Esophagus muscularis mucosa (tissue), 4 donors: ENCODE data around the gene MACROD2. TPM values are rescaled to one million over a fixed set of nuclear protein-coding genes. Genes with fewer than 3 reads are reported as not detected.

Experiments
- DNase-seq: peaks from one replicate; pipeline ENCODE4 v3.0.0-alpha.2; 2017; ENCODE audit errors: extremely low spot score
- H3K27ac ChIP-seq, 4 donors: fragments of 200-600 bp; sonication (generic); replicated peaks in 1 of 4; 1 replicate in 3 of 4; 2 replicates in 1 of 4; pipeline ENCODE4 v1.5.1; 2016 to 2019; ENCODE audit warnings: mild to moderate bottlenecking in 1 of 4
- H3K27me3 ChIP-seq, 4 donors: fragments of 200-600 bp; sonication (generic); one replicate each; pipeline versions ENCODE4 v1.5.1 to v1.6.0; 2016 to 2019
- H3K36me3 ChIP-seq, 4 donors: fragments of 200-600 bp; sonication (generic); one replicate each; pipeline ENCODE4 v1.5.1; 2016 to 2019
- H3K4me1 ChIP-seq, 4 donors: fragments of 200-600 bp; sonication (generic); one replicate each; pipeline ENCODE4 v1.5.1; 2016 to 2019
- H3K4me3 ChIP-seq, 4 donors: fragments of 200-600 bp; sonication (generic); 1 replicate in 2 of 4; 2 replicates in 2 of 4; pipeline ENCODE4 v1.5.1; 2016 to 2019; ENCODE audit warnings: mild to moderate bottlenecking in 4 of 4, moderate library complexity in 1 of 4
- H3K9me3 ChIP-seq, 4 donors: fragments of 200-600 bp; sonication (generic); 1 replicate in 3 of 4; 2 replicates in 1 of 4; pipeline ENCODE4 v1.5.1; 2016 to 2019
- CTCF ChIP-seq, 3 experiments: fragments of 200-600 bp in 2 of 3; fragments of 450-650 bp in 1 of 3; sonication (generic) in 2 of 3; IDR thresholded peaks; one replicate each; pipeline ENCODE4 v1.5.1; 2017 to 2019; ENCODE audit warnings: antibody characterized with exemption in 3 of 3, mild to moderate bottlenecking in 2 of 3, moderate library complexity in 1 of 3
- EP300 ChIP-seq: sonication (generic); formaldehyde crosslinking; IDR thresholded peaks from one replicate; pipeline ENCODE4 v1.6.1; 2017; ENCODE audit warnings: antibody characterized with exemption
- POLR2A ChIP-seq: fragments of 450-650 bp; IDR thresholded peaks from one replicate; pipeline ENCODE4 v1.6.1; 2017; ENCODE audit warnings: antibody characterized with exemption, moderate library complexity, mild to moderate bottlenecking, low read depth
- POLR2AphosphoS5 ChIP-seq, 2 donors: sonication (generic); formaldehyde crosslinking; IDR thresholded peaks; one replicate each; pipeline ENCODE4 v1.6.1; 2017; ENCODE audit warnings: antibody characterized with exemption in 2 of 2
- WGBS: methylation state at CpG from one replicate; pipeline ENCODE4 v1.1.5; 2018; 5-methylcytosine and 5-hydroxymethylcytosine counted together
- intact Hi-C: fragments of 100-400 bp; cut with DNase I; formaldehyde crosslinking; loops from one replicate; pipeline ENCODE4 v1.15.1; 2023
- total RNA-seq, 4 donors: library from RNA; depleted of rRNA; stranded (reverse); fragments of >200 nt; gene quantifications; one replicate each; pipeline versions ENCODE4 v1.1.0 to v1.2.1, GENCODE V29; 2016

MACROD2 gene
- total RNA-seq, 4 donors from 2014 or later: 1.4 to 3.6 (median 2.6) TPM

- intact Hi-C loops: no loop called here
- WGBS: 92% methylated on average over 1 of the region's 1 CpG
Measured at GRCh38 chr20:14619411-14619810, 624.1 kb downstream of the MACROD2 start.

GRCh38 chr20:14622796-14623195, 627.5 kb downstream of the MACROD2 start:
- no peak for TF ChIP-seq CTCF (IDR thresholded peaks at IDR 0.05)
- H3K4me1 ChIP-seq: no peaks in the 10 kb centered on the region
- intact Hi-C loops: no loop called here
- no peaks in the 10 kb centered on the region for H3K36me3 ChIP-seq
- DNase-seq: no peak
- no peak overlapping the region for H3K4me3 ChIP-seq
- no peak overlapping the region for H3K27ac ChIP-seq
- no peaks in the 10 kb centered on the region for H3K27me3 ChIP-seq
- 57% methylated on average over 2 of the region's 2 CpGs for WGBS
- H3K9me3 ChIP-seq: no peaks in the 10 kb centered on the region

More at GRCh38 chr20:14619411-14619810, 624.1 kb downstream of the MACROD2 start:
- Histone ChIP-seq H3K27me3 (no peaks in the 10 kb centered on the region), H3K36me3 (no peaks in the 10 kb centered on the region), H3K4me3 (no peak overlapping the region), H3K27ac (no peak overlapping the region), H3K4me1 (no peaks in the 10 kb centered on the region), H3K9me3 (no peaks in the 10 kb centered on the region)
- TF ChIP-seq POLR2A (no peak), CTCF (IDR thresholded peaks at IDR 0.05) (no peak), POLR2AphosphoS5 (IDR thresholded peaks at IDR 0.05) (no peak), EP300 (no peak)
- DNase-seq: no peak

GRCh38 chr20:14631011-14631410, 635.7 kb downstream of the MACROD2 start:
- no peaks in the 10 kb centered on the region for H3K9me3 ChIP-seq
- intact Hi-C loops: no loop called here
- no peak for DNase-seq
- no peaks in the 10 kb centered on the region for H3K27me3 ChIP-seq
- 92% methylated on average over 4 of the region's 4 CpGs for whole genome bisulfite sequencing
- H3K4me3 ChIP-seq: no peak overlapping the region
- no peaks in the 10 kb centered on the region for H3K4me1 ChIP-seq
- no peak overlapping the region for H3K27ac ChIP-seq
- no peaks in the 10 kb centered on the region for H3K36me3 ChIP-seq
- no peak for TF ChIP-seq CTCF (IDR thresholded peaks at IDR 0.05)
- TF ChIP-seq POLR2A: no peak
- no peak for TF ChIP-seq POLR2AphosphoS5 (IDR thresholded peaks at IDR 0.05)
- no peak for TF ChIP-seq EP300

GRCh38 chr20:14632906-14633305, 637.6 kb downstream of the MACROD2 start:
- WGBS: 86% methylated on average over 6 of the region's 6 CpGs
- Histone ChIP-seq H3K27ac (no peak overlapping the region), H3K9me3 (no peaks in the 10 kb centered on the region), H3K36me3 (no peaks in the 10 kb centered on the region), H3K27me3 (no peaks in the 10 kb centered on the region), H3K4me3 (no peak overlapping the region), H3K4me1 (no peaks in the 10 kb centered on the region)
- TF ChIP-seq POLR2A: no peak
- no peak for TF ChIP-seq EP300
- no peak for TF ChIP-seq CTCF (IDR thresholded peaks at IDR 0.05)
- no peak for TF ChIP-seq POLR2AphosphoS5 (IDR thresholded peaks at IDR 0.05)
- intact Hi-C loops: no loop called here
- DNase-seq: no peak

GRCh38 chr20:14633507-14633906, 638.2 kb downstream of the MACROD2 start:
- H3K4me3 ChIP-seq: no peak overlapping the region
- 66% methylated on average over 5 of the region's 5 CpGs for WGBS
- intact Hi-C loops: no loop called here

More at GRCh38 chr20:14633507-14633906, 638.2 kb downstream of the MACROD2 start:
- no peaks in the 10 kb centered on the region for H3K9me3 ChIP-seq
- no peak overlapping the region for H3K27ac ChIP-seq
- no peaks in the 10 kb centered on the region for H3K36me3 ChIP-seq
- H3K27me3 ChIP-seq: no peaks in the 10 kb centered on the region
- no peak for DNase-seq
- TF ChIP-seq POLR2A (no peak), POLR2AphosphoS5 (IDR thresholded peaks at IDR 0.05) (no peak), CTCF (IDR thresholded peaks at IDR 0.05) (no peak), EP300 (no peak)
- H3K4me1 ChIP-seq: no peaks in the 10 kb centered on the region
